Raji (cell line): ENCODE results near the gene GPR65.

Experiments
- POLR2A ChIP-seq: IDR thresholded peaks from 2 replicates; pipeline ENCODE4 v1.6.1; 2011; ENCODE audit warnings: low read depth, low read length, control low read depth; ENCODE audit not compliant: insufficient read depth

GPR65 gene

GRCh38 chr14:88048351-88048750, 43.4 kb downstream of the GPR65 start:
- no peak for TF ChIP-seq POLR2A

- no peak for TF ChIP-seq POLR2A
Observed at GRCh38 chr14:88049266-88049665, 44.3 kb downstream of the GPR65 start.

GRCh38 chr14:88049936-88050335, 45.0 kb downstream of the GPR65 start:
- TF ChIP-seq POLR2A: no peak

- no peak for TF ChIP-seq POLR2A
Observed at GRCh38 chr14:88060576-88060975, 55.6 kb downstream of the GPR65 start.

GRCh38 chr14:88063811-88064210, 58.9 kb downstream of the GPR65 start:
- TF ChIP-seq POLR2A: no peak
